ENCODE measurements around the gene TMEM209.

DNA sequence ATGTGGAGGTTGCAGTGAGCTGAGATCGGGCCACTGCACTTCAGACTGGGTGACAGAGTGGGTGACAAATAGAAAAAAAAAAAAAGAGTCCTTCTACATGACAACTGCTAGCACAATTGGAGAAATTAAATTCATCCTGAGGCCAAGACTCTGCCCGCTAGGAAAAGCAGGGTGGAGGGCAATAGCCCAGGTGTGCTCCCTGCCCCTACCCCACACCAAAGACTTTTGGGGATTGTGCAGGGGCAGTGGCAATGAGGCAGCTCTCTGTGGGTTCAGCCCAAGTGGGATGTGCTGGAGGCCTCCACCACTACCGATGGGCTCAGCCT is 61.3 kb downstream of the TMEM209 start:
- TF ChIP-seq, protein P1, sequence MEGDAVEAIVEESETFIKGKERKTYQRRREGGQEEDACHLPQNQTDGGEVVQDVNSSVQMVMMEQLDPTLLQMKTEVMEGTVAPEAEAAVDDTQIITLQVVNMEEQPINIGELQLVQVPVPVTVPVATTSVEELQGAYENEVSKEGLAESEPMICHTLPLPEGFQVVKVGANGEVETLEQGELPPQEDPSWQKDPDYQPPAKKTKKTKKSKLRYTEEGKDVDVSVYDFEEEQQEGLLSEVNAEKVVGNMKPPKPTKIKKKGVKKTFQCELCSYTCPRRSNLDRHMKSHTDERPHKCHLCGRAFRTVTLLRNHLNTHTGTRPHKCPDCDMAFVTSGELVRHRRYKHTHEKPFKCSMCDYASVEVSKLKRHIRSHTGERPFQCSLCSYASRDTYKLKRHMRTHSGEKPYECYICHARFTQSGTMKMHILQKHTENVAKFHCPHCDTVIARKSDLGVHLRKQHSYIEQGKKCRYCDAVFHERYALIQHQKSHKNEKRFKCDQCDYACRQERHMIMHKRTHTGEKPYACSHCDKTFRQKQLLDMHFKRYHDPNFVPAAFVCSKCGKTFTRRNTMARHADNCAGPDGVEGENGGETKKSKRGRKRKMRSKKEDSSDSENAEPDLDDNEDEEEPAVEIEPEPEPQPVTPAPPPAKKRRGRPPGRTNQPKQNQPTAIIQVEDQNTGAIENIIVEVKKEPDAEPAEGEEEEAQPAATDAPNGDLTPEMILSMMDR (IDR thresholded peaks at IDR 0.05), result no peak
- no peak for TF ChIP-seq ESRRA (IDR thresholded peaks at IDR 0.05; ENCODE audit: borderline replicate concordance, low read length)
- TF ChIP-seq HDAC2 (IDR thresholded peaks at IDR 0.05), result no peak
- no peak for TF ChIP-seq POLR2A (IDR thresholded peaks at IDR 0.05; ENCODE audit: low read length)
- TF ChIP-seq JUN (IDR thresholded peaks at IDR 0.05), result no peak
- TF ChIP-seq RCOR1 (IDR thresholded peaks at IDR 0.05; ENCODE audit: low read depth, low read length), result no peak
- no peak for TF ChIP-seq TP53 (CRISPR knock-in tag; IDR thresholded peaks at IDR 0.05)
- no peak for TF ChIP-seq RAD21 (conservative IDR thresholded peaks at IDR 0.05 in 1 of 2, IDR thresholded peaks at IDR 0.05 in 1 of 2)

Measured in A549 (cell line).